HG03196 (cell line): ENCODE data around the gene CNPY1.

Experiments used
- ATAC-seq: cut with Tn5 transposase; IDR thresholded peaks from one replicate; pipeline ENCODE4 v1.9.1; 2021; ENCODE audit not compliant: unreplicated experiment

CNPY1 gene

DNA sequence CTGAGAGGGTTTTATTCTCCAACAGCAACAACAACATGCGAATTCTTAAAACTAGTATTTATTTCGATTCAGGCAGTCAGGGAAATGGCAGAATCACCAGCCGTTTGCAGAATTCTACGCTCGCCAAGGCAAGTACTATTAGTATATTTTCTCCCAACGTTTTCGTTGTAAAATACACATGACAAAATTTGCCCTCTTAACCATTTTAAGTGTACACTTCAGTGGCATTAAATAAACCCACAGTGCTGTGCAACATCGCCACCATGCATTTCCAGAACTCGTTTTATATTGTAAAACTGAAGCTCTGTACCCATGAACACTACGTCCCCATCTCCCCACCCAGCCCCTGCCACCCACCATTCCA is 77.6 kb downstream of the CNPY1 start:
- ATAC-seq = no peak

DNA sequence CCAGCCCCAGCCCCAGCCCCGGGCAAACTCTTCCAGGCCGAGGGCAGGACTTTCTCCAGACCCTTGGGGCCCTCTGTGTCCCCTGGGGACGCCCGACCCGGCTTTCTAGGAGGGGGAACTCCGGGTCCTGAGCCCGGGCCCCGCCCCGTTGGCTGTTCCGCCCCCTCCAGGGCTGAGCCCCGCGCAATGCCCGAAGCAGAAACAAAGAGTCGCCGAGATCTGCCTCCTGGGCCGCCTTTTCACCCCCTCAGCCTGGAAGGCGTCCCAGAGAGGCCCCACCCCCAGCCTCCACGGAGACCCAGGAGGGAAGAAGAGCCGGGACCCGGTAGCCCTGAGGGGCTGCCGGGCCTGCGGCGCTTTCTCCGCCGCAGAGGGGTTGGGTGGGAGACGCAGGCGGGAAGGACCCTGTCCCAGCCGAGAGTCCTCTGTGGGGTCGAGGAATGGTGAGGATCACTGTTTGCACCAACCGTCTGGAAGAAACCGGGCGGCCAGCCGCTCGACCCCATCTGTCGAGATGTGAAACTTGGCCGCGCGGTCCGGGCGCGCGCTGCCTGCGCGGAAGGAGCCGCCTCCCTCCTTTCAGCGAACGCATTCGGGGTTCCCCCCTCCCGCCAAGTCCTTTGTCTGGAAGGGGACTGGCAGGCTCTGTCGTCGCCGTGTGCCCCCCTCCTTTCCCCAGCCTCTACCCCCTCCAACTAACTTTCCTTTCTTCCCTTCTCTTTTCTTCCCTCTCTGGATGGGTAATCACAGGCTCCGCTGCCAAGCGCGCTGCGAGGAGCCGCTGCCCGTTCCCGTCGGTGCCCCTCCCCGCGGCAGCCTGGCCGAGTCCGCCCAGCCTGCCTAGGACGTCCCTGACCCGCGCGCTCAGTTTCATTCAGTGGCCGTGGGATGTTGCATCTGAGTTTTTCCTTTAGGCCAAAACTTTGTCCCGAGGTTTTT is 78.2 kb downstream of the CNPY1 start:
- ATAC-seq = no peak

DNA sequence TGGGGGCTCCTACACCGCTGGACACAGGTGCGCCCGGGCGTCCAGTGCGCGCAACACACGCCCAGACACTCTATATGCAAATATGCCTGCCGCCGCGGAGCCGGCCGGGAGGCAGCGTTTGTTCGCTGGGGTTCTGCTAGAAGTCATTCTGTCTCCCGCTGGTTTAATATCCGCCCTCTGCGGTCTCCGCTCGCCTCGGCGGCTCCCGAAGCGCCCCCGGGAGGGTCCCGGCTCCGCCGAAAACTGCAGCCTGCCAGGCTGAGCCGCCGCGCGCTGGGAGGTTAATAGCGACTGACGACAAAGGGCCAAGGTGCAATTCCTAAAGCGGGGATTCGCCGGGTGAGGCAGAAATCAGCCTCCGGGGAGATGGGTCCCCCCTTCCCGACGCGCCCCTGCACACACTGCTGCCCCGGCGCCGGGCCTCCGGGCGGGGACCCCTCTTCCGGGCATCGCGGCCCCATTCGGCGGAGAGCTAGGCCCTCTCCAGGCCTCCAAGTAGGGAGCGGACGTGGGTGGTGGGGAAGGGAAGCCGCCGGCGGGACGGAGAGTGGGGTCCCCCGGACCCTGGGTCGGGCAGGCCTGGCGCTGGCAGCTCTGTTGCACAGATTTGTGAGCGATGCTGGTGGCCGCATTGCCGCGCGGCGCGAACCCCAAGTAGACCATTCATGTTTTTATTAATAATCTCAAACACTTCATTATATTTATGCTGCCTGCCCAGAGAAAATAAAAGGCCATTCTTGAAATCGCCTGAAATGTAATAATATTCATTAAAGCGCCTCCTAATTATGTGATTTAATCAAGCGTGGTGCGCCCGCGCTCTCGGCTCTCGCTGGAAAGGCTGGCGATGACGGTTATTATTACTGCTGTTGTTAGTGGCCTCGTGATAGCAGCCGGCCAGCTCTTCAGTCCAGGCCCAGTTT is 79.3 kb downstream of the CNPY1 start:
- no peak for ATAC-seq

DNA sequence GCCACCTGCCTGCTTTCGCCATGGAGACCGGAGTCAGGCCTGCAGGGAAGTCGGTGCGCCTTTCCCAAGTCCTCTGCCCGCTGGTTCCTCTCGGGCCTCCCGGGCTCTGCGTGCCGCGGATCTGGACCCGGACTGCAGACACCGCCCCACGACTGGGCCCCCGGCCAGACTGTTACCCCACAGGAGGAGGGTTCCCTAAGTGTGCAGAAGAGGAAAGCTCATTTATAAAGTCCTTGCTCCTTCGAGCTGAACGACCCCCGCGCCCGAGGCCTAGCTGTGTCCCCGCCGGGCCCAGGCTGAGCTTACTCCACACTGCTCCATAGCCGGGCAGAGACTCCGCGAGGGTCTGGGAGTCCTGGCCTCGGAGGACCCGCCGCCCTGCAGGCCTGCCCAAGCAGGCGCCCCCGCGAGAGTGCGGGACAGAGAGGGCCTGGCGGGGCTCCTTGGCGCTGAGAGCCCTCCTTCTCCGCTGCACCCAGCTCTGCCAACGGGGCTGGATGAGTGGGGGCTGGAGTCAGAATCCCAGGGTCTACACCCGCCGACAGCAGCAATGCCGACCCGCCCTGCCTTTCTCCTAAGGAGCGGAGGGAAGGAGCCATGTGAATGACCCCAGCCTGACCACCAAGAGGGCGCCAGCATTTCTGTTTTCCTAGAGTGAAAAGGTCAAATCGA is 80.1 kb downstream of the CNPY1 start:
- no peak for ATAC-seq

DNA sequence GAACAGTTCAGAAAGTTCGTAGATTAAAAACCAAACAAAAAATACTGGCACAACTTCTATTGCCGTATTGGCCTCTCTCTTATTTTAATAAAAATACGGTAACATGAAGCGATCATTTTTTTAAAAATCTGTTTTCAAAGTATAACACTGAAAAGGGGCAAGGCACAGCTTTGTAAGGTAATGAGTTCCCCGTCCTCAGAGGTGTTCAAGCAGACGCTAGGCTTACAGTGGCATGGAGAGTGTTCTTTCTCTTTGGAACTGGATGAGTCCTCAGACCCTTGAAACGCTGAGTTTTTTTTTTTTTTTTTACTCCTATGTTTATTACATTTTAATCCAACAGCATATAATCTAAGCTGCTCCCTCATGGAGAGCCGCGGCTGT is 80.6 kb downstream of the CNPY1 start:
- ATAC-seq = no peak

DNA sequence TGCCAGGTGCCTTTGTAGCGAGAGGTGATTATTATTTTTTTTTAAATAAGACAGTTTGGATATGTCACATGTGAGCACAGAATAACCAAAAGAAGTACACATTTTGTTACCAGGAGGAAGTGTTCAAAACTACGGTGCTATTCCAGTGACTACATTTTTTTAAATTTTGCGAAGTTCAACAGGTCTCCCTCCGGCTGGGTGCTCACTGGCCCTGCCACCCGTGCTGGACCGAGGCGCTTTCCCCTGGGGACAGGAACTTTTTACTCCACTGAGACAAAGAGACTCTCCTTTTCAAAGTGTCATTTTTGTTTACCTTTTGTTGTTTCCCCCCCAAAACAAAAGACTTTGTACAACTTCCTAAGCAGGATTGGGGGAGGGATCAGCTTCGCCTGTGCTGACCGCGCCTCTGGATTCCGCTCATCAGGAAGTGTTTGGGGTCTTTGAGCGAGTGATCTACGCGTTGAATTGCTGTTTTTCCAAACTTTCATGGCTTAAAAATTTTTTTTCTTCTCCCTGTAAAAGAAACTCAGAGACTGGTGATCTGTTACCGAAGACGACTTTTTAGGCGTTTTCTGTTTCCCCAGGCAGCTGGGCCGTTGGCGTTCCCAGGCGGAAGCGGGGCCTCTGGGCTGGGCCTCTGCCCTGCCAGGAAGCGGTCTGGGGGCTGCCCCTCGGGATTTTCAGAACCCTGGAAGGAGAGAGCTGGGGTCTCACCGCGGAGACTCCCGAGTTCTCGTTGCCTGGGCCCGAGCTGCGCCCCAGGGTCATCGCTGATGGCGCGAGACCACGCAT is 81.2 kb downstream of the CNPY1 start:
- ATAC-seq = no peak

DNA sequence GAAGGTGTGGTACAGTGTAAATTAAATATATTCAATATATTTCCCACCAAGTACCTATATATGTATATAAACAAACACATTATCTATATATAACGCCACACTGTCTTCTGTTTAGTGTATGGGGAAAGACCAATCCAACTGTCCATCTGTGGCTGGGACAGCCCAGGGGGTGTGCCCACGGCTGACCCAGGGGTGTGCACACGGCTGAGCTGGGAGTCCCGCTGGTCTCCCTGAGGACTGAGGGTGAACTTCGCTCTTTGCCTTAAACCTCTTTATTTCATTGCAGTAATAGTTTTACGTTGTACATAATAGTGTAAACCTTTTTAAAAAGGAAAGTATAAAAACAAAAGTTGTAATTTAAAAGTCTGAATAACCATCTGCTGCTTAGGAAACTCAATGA is 82.2 kb downstream of the CNPY1 start:
- ATAC-seq = no peak

DNA sequence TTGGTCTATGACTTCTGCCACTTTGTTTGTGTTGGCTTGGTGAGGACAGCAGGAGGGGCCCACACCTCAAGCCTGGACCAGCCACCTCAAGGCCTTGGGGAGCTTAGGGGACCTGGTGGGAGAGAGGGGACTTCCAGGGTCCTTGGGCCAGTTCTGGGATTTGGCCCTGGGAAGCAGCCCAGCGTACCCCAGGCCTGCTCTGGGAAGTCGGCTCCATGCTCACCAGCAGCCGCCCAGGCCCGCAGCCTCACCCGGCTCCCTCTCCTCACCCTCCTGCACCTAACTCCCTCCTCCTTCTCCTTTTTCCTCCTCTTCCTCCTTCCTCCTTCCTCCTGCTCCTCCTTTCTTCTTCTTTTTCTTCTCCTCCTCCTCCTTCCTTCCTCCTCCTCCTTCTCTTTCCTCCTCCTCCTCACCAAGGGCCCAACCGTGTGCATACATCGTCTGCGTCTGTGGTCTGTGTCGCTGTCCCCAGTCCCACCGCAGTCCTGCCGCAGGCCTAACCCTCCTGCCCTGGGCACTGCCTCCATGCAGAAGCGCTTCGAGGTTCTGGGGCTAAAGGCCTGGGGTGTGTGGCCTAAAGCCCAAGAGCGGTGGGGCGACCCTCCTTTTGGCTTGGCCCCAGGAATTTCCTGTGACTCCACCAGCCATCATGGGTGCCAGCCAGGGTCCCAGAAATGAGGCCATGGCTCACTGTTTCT is 83.1 kb downstream of the CNPY1 start:
- ATAC-seq = no peak

DNA sequence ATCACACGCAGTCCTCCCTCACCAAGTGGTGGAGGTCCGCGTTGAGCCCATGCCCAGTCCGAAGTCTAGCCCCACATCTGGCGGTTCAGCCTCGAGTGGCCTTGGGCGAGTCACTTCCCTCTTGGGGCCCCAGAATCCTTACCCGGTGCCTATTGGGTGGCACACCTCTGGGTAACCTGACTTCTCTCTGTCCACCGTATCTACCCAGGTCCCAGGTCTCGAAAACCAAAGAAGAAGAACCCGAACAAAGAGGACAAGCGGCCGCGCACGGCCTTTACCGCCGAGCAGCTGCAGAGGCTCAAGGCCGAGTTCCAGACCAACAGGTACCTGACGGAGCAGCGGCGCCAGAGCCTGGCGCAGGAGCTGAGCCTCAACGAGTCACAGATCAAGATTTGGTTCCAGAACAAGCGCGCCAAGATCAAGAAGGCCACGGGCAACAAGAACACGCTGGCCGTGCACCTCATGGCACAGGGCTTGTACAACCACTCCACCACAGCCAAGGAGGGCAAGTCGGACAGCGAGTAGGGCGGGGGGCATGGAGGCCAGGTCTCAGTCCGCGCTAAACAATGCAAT is 84.1 kb downstream of the CNPY1 start:
- ATAC-seq = no peak

DNA sequence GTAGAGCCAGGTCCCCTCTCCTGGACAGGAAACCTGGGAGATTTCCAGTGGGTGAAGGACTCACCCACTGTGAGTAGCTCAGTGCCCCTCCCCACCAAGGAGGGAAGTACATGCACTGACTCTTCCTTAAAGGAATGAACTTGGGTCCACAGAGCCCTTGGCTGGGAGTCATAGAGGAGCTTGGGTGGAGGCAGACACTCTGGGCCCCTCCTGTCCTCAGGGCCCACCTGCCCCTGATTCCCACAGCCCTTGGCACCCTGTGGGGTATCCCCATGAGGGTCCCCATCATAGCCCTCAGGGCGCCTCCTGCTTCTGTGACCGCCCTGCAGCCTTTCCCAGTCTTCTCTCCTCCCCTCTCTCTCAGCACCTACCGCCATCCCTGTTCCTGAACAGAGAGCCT is 84.7 kb downstream of the CNPY1 start:
- no peak for ATAC-seq

DNA sequence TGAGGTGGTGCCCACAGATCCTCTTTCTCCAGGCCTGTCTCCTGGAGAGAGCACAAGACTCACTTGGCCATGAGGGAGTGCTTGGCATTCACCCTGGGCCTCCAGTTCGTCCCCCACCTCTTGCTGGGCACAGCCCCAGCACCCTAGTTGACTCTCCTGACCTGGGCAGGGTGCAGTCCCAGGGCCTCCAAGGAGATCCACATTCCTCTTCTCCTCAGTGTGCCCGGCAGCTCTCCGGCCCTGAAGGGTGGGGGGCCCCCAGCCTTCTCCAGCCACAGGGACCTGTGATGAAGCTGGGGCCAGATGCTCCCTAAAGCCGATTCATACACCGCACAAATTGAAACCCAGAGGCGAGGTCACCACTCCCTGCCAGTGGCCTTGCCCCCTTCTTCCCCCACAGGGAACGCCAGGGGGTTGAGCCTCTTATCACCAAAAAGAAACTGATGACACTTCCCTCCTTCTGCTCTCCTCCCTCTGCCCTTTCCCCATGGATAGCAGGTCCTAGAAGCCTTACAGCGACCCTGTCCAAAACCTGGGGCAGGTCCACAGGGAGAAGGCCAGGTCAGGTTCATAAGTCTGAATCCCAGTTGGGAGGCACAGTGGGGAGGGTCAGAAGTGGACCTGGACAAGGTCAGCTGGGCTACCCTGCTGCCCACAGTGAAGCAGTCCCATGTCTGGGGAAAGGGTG is 85.3 kb downstream of the CNPY1 start:
- no peak for ATAC-seq

DNA sequence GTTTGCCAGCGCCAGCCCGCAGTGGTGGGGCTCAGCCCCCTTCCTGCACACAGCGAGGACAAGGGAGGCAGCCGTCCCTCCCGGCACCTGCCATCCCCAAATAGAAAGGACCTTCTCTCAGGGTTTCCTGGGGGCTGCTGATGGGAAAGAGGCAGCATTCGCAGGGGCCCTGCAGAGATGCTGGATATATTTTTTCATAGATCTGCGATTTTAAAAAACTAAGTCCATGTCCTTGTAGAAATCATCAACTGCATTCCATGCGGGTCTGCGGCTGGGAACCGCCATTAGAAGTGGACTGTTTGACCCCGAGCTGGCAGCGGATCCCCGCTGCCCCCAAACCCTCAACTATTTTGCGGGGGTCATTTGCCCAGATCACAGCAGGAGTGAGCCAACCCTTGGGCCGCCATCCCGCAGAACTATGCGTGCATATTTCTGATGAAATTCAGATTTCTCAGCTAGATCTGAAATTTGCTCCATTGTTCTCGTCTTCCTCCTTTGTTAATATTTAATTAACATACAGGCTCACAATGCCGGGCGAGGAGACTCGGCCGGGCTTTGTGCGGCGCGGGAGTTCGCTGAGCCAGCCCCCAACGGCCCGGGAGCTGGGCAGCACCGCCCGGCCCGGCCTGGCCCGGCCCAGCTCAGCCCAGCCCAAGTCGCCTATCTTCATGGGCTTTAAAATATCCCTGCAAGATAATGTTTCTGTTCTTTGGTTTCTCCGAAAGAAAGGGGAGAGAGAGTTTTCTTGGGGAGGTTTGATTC is 86.5 kb downstream of the CNPY1 start:
- ATAC-seq = no peak

DNA sequence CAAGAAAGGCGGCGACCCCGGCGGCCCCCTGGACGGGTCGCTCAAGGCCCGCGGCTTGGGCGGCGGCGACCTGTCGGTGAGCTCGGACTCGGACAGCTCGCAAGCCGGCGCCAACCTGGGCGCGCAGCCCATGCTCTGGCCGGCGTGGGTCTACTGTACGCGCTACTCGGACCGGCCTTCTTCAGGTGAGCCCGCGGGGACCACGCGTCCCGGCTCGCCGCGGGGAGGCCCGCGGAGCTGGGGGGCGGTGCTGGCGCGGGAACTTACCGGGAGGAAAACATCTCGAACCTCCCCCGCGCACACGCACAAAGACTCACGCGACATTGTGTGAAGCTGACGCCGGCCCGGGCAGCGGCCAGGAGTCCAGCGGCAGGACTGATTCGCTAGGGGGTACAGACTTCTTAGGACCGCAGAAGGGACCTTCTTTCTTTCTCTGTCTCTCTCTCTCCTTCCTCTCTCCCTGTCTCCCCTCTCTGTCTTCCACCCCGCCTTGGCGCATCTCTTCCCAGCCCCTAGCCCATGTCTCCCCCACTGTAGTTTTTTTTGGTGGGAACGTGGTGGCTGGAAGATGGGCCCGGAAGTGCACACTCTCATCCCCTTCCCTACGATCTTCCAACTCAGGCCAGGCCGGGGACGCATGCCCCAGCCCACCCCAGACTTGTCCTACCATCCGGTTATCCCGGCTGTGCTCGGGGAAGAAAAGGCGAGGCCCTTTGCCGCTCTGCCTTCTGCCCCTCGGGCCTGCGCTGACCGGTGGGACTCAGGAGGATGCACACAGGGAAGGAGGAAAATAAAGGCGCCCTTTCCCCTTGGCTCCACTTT is 87.3 kb downstream of the CNPY1 start:
- ATAC-seq = no peak

DNA sequence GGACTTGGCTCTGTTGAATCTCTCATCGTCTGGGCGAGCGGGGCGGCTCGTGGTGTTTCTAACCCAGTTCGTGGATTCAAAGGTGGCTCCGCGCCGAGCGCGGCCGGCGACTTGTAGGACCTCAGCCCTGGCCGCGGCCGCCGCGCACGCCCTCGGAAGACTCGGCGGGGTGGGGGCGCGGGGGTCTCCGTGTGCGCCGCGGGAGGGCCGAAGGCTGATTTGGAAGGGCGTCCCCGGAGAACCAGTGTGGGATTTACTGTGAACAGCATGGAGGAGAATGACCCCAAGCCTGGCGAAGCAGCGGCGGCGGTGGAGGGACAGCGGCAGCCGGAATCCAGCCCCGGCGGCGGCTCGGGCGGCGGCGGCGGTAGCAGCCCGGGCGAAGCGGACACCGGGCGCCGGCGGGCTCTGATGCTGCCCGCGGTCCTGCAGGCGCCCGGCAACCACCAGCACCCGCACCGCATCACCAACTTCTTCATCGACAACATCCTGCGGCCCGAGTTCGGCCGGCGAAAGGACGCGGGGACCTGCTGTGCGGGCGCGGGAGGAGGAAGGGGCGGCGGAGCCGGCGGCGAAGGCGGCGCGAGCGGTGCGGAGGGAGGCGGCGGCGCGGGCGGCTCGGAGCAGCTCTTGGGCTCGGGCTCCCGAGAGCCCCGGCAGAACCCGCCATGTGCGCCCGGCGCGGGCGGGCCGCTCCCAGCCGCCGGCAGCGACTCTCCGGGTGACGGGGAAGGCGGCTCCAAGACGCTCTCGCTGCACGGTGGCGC is 88.1 kb downstream of the CNPY1 start, which contains the start of gene EN2:
Gene EN2, plus strand, starts transcription at position 19 of the 767 bp plus-strand sequence. Its CDS starts 249 bp downstream, at position 268.
- no peak for ATAC-seq

DNA sequence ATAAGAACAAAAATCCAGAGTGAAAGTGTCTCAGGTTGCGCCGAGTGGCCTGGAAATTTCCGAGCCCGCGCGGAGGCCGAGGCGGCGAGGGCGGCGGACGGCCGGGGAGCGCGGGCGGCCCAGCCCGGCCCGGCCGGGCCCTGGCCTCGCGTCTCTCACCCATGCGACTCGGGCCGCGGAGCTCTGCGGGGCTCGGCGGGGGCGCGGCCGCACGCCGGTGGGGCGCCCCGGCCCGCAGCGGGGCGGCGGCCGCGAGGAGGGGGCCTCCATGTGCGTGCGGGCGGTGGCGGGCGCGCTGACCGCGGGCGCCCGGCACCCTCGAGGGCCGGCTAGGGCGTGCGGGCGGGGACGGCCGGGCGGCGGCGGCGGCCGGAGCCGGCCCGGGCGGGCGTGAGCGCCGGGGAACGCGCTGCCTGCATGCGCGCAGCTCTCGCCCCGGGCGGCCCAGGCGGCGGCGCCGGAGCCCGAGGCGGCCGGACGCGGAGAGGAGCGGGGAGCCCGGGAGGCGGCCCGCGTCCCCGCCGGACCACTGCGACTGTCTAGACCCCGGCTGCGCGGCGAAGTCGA is 88.7 kb downstream of the CNPY1 start:
- no peak for ATAC-seq
